K562 (cell line): ENCODE data around the gene DERL3. TPM values are rescaled to one million over a fixed set of nuclear protein-coding genes. Genes with fewer than 3 reads are reported as not detected.

ENCODE experiments used
- ATAC-seq: fragments of 200-7000 bp; cut with Tn5 transposase; 3 replicates; pipeline ENCODE4 v1.9.1; 2020; ENCODE audit warnings: moderate library complexity
- BruUV-seq: library from RNA; stranded (reverse); fragments of 400-500 nt; replicated peaks from 2 replicates; lab custom pipeline; 2021; lab: Mats Ljungman, UMichigan
- CTCF ChIA-PET: fragments of 300-600 bp; formaldehyde crosslinking; extraction: SDS; loops from one replicate; lab custom pipeline; 2021; ENCODE audit warnings: low intra/inter-chr PET ratio; lab: Yijun Ruan, JAX
- POLR2A ChIA-PET: fragments of 300-600, 350-650 bp; sonication (Branson Sonifier 250); formaldehyde crosslinking; extraction: SDS; loops from one replicate; lab custom pipeline; 2021; ENCODE audit warnings: antibody characterized with exemption, inconsistent platforms; lab: Yijun Ruan, JAX
- DNase-seq, 4 experiments: peaks; one replicate each; pipeline versions ENCODE4 v3.0.0 to v3.0.0-alpha.2; 2011 to 2018; ENCODE audit warnings: low spot score in 3 of 4, mixed read lengths in 3 of 4; ENCODE audit errors: extremely low read depth in 1 of 4
- FAIRE-seq: peaks from 2 replicates; lab custom pipeline; 2011; peaks lifted over from hg19 to GRCh38; lab: Jason Lieb, UNC
- H2AFZ ChIP-seq: 2 replicates; pipeline ENCODE4 v1.6.0; 2011; ENCODE audit warnings: low read depth, low read length, control low read depth, inconsistent platforms
- H3K27ac ChIP-seq: fragments of 200-600 bp; 3 replicates; pipeline ENCODE4 v1.8.0; 2011; ENCODE audit warnings: low read depth, mild to moderate bottlenecking, control low read depth, inconsistent platforms, low read length, moderate library complexity, mixed read lengths; ENCODE audit errors: extremely low read depth
- H3K27me3 ChIP-seq, 2 experiments: fragments of 300-600 bp in 1 of 2; 2 replicates in 1 of 2; 3 replicates in 1 of 2; pipeline versions ENCODE4 v1.6.0 to v1.8.0; 2011; ENCODE audit warnings: inconsistent platforms in 2 of 2, low read length in 2 of 2, mild to moderate bottlenecking in 1 of 2, mixed read lengths in 1 of 2, moderate library complexity in 1 of 2; ENCODE audit not compliant: control insufficient read depth in 2 of 2, insufficient read depth in 2 of 2
- H3K36me3 ChIP-seq: fragments of 300-600 bp; 3 replicates; pipeline ENCODE4 v1.8.0; 2011; ENCODE audit warnings: mild to moderate bottlenecking, low read length, inconsistent platforms; ENCODE audit not compliant: control insufficient read depth, insufficient read depth
- H3K4me1 ChIP-seq, 2 experiments: fragments of 200-600 bp in 1 of 2; replicated peaks in 1 of 2; 2 replicates in 1 of 2; 3 replicates in 1 of 2; pipeline versions ENCODE4 v1.5.1 to v1.8.0; 2011; ENCODE audit warnings: inconsistent platforms in 2 of 2, low read length in 2 of 2, mild to moderate bottlenecking in 1 of 2, mixed read lengths in 1 of 2, moderate library complexity in 1 of 2; ENCODE audit not compliant: control insufficient read depth in 2 of 2, insufficient read depth in 2 of 2
- H3K4me2 ChIP-seq: 2 replicates; pipeline ENCODE4 v1.6.1; 2011; ENCODE audit warnings: low read length, control low read depth, inconsistent platforms, mixed read lengths; ENCODE audit not compliant: insufficient read depth
- H3K4me3 ChIP-seq: fragments of 200-600 bp; sonication (generic), shearing (Covaris generic); 2 replicates; pipeline ENCODE4 v1.5.1; 2016; ENCODE audit warnings: control low read depth, inconsistent platforms
- H3K79me2 ChIP-seq: fragments of 200-600 bp; 3 replicates; pipeline ENCODE4 v1.8.0; 2011; ENCODE audit warnings: low read length, inconsistent platforms; ENCODE audit not compliant: control insufficient read depth, insufficient read depth
- H3K9ac ChIP-seq, 2 experiments: 2 replicates each; pipeline versions ENCODE4 v1.6.0 to v1.6.1; 2011; ENCODE audit warnings: low read depth in 2 of 2, low read length in 2 of 2, control low read depth in 1 of 2, inconsistent platforms in 1 of 2, mild to moderate bottlenecking in 1 of 2, mixed read lengths in 1 of 2; ENCODE audit not compliant: insufficient read depth in 1 of 2
- H3K9me1 ChIP-seq: one replicate; pipeline ENCODE4 v1.6.0; 2011; ENCODE audit warnings: inconsistent platforms, mild to moderate bottlenecking, low read length, moderate library complexity; ENCODE audit not compliant: control insufficient read depth, insufficient read depth
- H3K9me3 ChIP-seq: replicated peaks from 2 replicates; pipeline ENCODE4 v1.5.1; 2011; ENCODE audit warnings: low read depth, low read length, inconsistent platforms; ENCODE audit not compliant: control insufficient read depth, insufficient read depth
- H4K20me1 ChIP-seq: replicated peaks from 2 replicates; pipeline ENCODE4 v1.6.1; 2011; ENCODE audit warnings: low read length, inconsistent platforms, mixed read lengths; ENCODE audit not compliant: control insufficient read depth, insufficient read depth
- IFI16 ChIP-seq: fragments of 250-450 bp; sonication (Bioruptor Pico); IDR thresholded peaks from 2 replicates; pipeline ENCODE4 v2.1.2; 2022; ENCODE audit warnings: mild to moderate bottlenecking, inconsistent platforms
- ILK ChIP-seq: fragments of 450-650 bp; IDR thresholded peaks from 2 replicates; pipeline ENCODE4 v1.6.1; 2016; ENCODE audit warnings: missing genetic modification characterization, low read depth, mild to moderate bottlenecking, missing compliant biosample characterization, moderate library complexity, borderline replicate concordance
- POLR2G ChIP-seq: fragments of 200-400 bp; formaldehyde crosslinking; IDR thresholded peaks from 2 replicates; pipeline ENCODE4 v1.6.1; 2017; ENCODE audit warnings: low read depth, mild to moderate bottlenecking, antibody characterized with exemption, low read length, moderate library complexity
- TAF9B ChIP-seq: fragments of 450-650 bp; IDR thresholded peaks from 2 replicates; pipeline ENCODE4 v1.6.1; 2018; ENCODE audit warnings: mild to moderate bottlenecking; ENCODE audit not compliant: partially characterized antibody
- U2AF1 ChIP-seq: fragments of 200-400 bp; formaldehyde crosslinking; optimal IDR thresholded peaks from 2 replicates; pipeline ENCODE3; 2017; ENCODE audit warnings: mild to moderate bottlenecking, low read depth, low read length, moderate library complexity
- ZNF354B ChIP-seq: fragments of 250-450 bp; sonication (Bioruptor Pico); IDR thresholded peaks from 2 replicates; pipeline ENCODE4 v1.4.0; 2020
- ZNF408 ChIP-seq: fragments of 250-450 bp; sonication (Bioruptor Pico); IDR thresholded peaks from 2 replicates; pipeline ENCODE4 v1.4.0; 2020; ENCODE audit warnings: low read depth, mild to moderate bottlenecking, moderate library complexity
- WGBS: fragments of 100-300 bp; shearing (Covaris generic); methylation state at CpG from one replicate; pipeline ENCODE4 v1.1.6; 2016; ENCODE audit warnings: low coverage, mixed read lengths; ENCODE audit not compliant: insufficient coverage; ENCODE audit errors: missing lambda C conversion rate; 5-methylcytosine and 5-hydroxymethylcytosine counted together
- in situ Hi-C: fragments of 300-500 bp; cut with MboI; formaldehyde crosslinking; loops from 4 replicates; pipeline ENCODE4 v1.15.0; 2018; ENCODE audit warnings: inconsistent platforms, mixed read lengths
- intact Hi-C: fragments of 100-400 bp; cut with micrococcal nuclease; formaldehyde crosslinking; loops from 2 replicates; pipeline ENCODE4 v1.14.2; 2022
- polyA plus RNA-seq, 8 experiments: library from polyadenylated mRNA; depleted of rRNA in 4 of 8; stranded (reverse) in 5 of 8; unstranded in 3 of 8; fragments of >200 nt; fragmentation: Nextera tagmentation in 2 of 8; fragmentation: Illumina TruSeq in 1 of 8; extraction: Ambion mirVana in 2 of 8; extraction: Trizol in 1 of 8; gene quantifications; 2 replicates each; pipeline versions ENCODE4 v1.2.1 to v1.2.3, GENCODE V29; 2011 to 2014; ENCODE audit warnings: inconsistent platforms in 1 of 8, missing spikeins in 1 of 8
- total RNA-seq, 7 experiments: library from RNA; depleted of rRNA in 6 of 7; stranded (reverse); fragments of >200 nt in 6 of 7; fragmentation: Illumina TruSeq in 2 of 7; extraction: Trizol in 2 of 7; gene quantifications; 2 replicates each; pipeline versions ENCODE4 v1.2.1 to v1.2.3, GENCODE V29; 2011 to 2021; ENCODE audit warnings: low replicate concordance in 1 of 7
- TF ChIP-seq, protein P1 (sequence below): fragments of 450-650 bp; IDR thresholded peaks from 2 replicates; pipeline ENCODE4 v1.6.1; 2018; ENCODE audit not compliant: partially characterized antibody

DERL3 gene
- total and polyA plus RNA-seq, 9 of the 15 experiments (the other 6 are each of a cell fraction or from before 2014, with no cell fraction given): 1.3 to 12.4 (median 4.8) TPM

- WGBS: 88% methylated on average over 2 of the region's 10 CpGs
- no peak for FAIRE-seq
These were observed 3.9 kb downstream of the DERL3 start for GRCh38 chr22:23834793-23835483.

GRCh38 chr22:23834406-23834792 is 4.4 kb downstream of the DERL3 start:
- H4K20me1 ChIP-seq: no peaks in the 10 kb centered on the region; the same call in 1 of the 2 replicates
- no peaks in the 10 kb centered on the region for H3K79me2 ChIP-seq
- H2AFZ ChIP-seq: no peak overlapping the region
- in situ Hi-C loops: no loop called here
- H3K4me2 ChIP-seq: no peak overlapping the region
- WGBS: 87% methylated on average over 3 of the region's 3 CpGs
- no peak overlapping the region for H3K4me3 ChIP-seq
- no peaks in the 10 kb centered on the region for H3K9me1 ChIP-seq
- no peak for DNase-seq
- POLR2A ChIA-PET: interaction anchor here (0.9 to 1.5 kb wide), 2 partner anchors 11 to 20 kb away, joined by 3 to 5 read pairs; no protein-coding TSS in a partner anchor
- TF ChIP-seq ZNF354B (CRISPR knock-in tag) (no peak), IFI16 (CRISPR knock-in tag) (no peak), TAF9B (no peak), ILK (tag) (no peak)
- TF ChIP-seq, protein P1, sequence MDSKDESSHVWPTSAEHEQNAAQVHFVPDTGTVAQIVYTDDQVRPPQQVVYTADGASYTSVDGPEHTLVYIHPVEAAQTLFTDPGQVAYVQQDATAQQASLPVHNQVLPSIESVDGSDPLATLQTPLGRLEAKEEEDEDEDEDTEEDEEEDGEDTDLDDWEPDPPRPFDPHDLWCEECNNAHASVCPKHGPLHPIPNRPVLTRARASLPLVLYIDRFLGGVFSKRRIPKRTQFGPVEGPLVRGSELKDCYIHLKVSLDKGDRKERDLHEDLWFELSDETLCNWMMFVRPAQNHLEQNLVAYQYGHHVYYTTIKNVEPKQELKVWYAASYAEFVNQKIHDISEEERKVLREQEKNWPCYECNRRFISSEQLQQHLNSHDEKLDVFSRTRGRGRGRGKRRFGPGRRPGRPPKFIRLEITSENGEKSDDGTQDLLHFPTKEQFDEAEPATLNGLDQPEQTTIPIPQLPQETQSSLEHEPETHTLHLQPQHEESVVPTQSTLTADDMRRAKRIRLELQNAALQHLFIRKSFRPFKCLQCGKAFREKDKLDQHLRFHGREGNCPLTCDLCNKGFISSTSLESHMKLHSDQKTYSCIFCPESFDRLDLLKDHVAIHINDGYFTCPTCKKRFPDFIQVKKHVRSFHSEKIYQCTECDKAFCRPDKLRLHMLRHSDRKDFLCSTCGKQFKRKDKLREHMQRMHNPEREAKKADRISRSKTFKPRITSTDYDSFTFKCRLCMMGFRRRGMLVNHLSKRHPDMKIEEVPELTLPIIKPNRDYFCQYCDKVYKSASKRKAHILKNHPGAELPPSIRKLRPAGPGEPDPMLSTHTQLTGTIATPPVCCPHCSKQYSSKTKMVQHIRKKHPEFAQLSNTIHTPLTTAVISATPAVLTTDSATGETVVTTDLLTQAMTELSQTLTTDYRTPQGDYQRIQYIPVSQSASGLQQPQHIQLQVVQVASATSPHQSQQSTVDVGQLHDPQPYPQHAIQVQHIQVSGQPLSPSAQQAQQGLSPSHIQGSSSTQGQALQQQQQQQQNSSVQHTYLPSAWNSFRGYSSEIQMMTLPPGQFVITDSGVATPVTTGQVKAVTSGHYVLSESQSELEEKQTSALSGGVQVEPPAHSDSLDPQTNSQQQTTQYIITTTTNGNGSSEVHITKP: no peak
- TF ChIP-seq, all 486 proteins: peak for 0
- Histone ChIP-seq H3K9ac (peak overlapping the region in 1 of 2 experiments; percentile 26; a peak in 1 of 4 replicates), H3K36me3 (peaks cover 48% of the 10 kb centered on the region; the same call in 2 of the 3 replicates), H3K27me3 (no peaks in the 10 kb centered on the region), H3K4me1 (peaks cover 0 to 37% of the 10 kb centered on the region in 2 experiments; a peak in 3 of 5 replicates), H3K9me3 (no peaks in the 10 kb centered on the region), H3K27ac (no peak overlapping the region)
- CTCF ChIA-PET: no interaction called here
- no peak for FAIRE-seq
- no TSS peak for BruUV-seq
- ATAC-seq: no peak
- intact Hi-C loops: no loop called here

More at GRCh38 chr22:23834793-23835483, 3.9 kb downstream of the DERL3 start:
- peaks cover 2 to 39% of the 10 kb centered on the region in 2 experiments; a peak in 4 of 5 replicates for H3K4me1 ChIP-seq
- H3K4me2 ChIP-seq: no peak overlapping the region
- ATAC-seq (no peak), DNase-seq (no peak)
- H3K9ac ChIP-seq: peak overlapping the region in 1 of 2 experiments; percentile 26; a peak in 1 of 4 replicates
- peaks cover 42% of the 10 kb centered on the region; the same call in 2 of the 3 replicates for H3K36me3 ChIP-seq
- H3K9me3 ChIP-seq: no peaks in the 10 kb centered on the region
- H3K27me3 ChIP-seq: no peaks in the 10 kb centered on the region
- no TSS peak for BruUV-seq
- H3K27ac ChIP-seq: no peak overlapping the region
- H4K20me1 ChIP-seq: no peaks in the 10 kb centered on the region; the same call in 1 of the 2 replicates
- CTCF ChIA-PET: no interaction called here
- no peaks in the 10 kb centered on the region for H3K79me2 ChIP-seq
- H3K9me1 ChIP-seq: no peaks in the 10 kb centered on the region
- POLR2A ChIA-PET: interaction anchor here (0.7 to 1.5 kb wide), 5 partner anchors 8 to 216 kb away, joined by 3 to 5 read pairs (median 4); no protein-coding TSS in a partner anchor
- H2AFZ ChIP-seq: no peak overlapping the region
- intact Hi-C loops: no loop called here
- in situ Hi-C loops: no loop called here
- TF ChIP-seq U2AF1 (no peak), ZNF408 (CRISPR knock-in tag) (no peak), POLR2G (0 out of 2 replicates have a peak, but pooled peaks have one; percentile 7)
- H3K4me3 ChIP-seq: no peak overlapping the region
